Inflammatory macrophage treated with lipopolysaccharide for 1 hour (primary cell): ENCODE measurements around the gene ARL2.

Experiments
- DNase-seq, 2 donors: peaks; one replicate each; pipeline ENCODE4 v3.0.0-alpha.2; 2020 to 2022

ARL2 gene

GRCh38 chr11:65051398-65051858, 37.5 kb downstream of the ARL2 start:
- DNase-seq: no peak

DNA sequence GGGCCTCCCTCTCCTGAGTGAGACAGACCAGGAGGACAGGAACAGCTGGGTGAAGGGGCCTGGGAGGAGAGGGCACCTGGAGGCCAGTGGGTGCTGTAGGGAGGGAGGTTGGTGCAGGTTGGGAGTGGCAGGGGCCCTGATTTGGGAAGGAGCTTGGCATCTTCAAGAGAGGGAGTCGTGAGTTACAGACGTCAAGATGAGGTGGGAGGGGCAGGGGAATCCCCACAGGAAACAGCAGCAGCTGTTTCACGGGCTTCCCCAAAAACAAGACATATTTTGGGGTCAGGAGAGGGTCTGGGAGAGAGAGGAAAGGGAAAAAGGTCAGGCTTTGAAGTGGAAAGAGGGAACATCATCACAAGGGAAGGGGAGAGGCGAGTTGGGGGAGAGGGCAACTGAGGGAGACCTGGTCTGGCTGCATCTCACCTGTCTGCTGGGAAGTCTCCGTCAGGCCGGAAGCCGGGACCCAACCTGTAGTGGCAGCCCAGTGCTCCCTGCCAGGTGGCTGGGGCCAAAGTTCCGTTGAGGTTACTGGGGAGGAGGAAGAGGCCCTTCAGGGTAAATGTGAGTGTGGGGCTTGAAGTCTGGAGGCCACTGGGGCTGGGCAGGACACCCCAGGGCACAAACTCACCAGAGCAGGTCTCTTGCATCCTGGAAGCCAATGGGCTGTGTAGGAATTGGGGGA, 40.0 kb downstream of the ARL2 start:
- peak; percentile 23 to 27 for DNase-seq

- DNase-seq: no peak
Measured at GRCh38 chr11:65055538-65055937, 41.6 kb downstream of the ARL2 start.

DNA sequence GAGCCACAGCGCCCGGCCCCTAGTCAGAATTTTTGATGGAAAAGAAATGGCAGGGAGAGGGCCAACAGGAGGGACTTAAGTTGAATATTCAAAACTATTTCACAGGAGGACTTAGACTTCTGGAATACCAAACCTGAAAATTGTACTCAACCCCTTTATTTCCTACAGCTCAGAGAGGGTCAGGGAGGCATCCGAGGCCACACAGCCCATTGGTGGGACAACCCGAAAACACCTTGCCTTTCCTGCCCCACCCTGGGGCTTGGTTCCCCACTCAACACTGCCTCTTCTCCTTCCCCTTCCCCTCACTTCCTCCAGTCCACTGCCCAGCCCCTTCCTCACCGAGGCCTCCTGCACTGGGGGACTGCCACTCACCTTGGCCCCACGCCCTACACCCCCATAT, 43.0 kb downstream of the ARL2 start:
- no peak for DNase-seq

- DNase-seq: no peak
Measured at GRCh38 chr11:65057526-65057925, 43.6 kb downstream of the ARL2 start.

GRCh38 chr11:65058012-65058411, 44.1 kb downstream of the ARL2 start:
- no peak for DNase-seq

DNA sequence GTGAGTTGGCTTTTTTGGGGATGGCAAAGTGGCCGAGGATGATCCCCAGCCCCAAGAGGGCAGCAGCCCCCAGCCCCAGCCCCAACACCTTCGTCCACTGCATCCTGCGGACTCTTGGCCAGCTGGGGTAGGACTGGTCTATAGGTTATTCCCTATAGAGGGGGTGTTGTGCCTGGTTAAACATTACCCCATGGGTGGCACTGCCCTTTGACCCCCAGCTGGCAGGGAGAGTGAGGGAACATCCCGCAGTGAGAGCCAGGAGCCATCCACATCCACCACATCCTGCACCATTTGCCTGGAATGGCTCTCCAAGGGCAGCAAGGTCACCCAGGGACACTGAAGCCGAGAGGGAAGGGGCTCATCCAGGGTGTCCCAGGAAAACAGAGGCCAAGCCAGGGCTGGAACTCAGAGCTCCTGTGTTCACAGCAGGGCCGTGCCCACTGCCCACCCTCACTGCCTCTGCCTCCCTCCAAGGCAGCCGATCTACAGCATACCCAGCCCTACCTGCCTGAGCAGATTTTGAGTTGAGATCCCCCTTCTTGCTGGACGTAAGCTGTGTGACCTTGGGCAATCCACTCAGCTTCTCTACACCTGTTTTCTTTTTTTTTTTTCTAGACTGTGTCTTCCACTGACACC, 44.6 kb downstream of the ARL2 start, which contains the start of gene NAALADL1:
Gene NAALADL1, minus strand, starts transcription at position 135 of the 636 bp plus-strand sequence. Its CDS starts 32 bp downstream, at position 103.
- DNase-seq: no peak

GRCh38 chr11:65059523-65059922, 45.6 kb downstream of the ARL2 start:
- no peak for DNase-seq

DNA sequence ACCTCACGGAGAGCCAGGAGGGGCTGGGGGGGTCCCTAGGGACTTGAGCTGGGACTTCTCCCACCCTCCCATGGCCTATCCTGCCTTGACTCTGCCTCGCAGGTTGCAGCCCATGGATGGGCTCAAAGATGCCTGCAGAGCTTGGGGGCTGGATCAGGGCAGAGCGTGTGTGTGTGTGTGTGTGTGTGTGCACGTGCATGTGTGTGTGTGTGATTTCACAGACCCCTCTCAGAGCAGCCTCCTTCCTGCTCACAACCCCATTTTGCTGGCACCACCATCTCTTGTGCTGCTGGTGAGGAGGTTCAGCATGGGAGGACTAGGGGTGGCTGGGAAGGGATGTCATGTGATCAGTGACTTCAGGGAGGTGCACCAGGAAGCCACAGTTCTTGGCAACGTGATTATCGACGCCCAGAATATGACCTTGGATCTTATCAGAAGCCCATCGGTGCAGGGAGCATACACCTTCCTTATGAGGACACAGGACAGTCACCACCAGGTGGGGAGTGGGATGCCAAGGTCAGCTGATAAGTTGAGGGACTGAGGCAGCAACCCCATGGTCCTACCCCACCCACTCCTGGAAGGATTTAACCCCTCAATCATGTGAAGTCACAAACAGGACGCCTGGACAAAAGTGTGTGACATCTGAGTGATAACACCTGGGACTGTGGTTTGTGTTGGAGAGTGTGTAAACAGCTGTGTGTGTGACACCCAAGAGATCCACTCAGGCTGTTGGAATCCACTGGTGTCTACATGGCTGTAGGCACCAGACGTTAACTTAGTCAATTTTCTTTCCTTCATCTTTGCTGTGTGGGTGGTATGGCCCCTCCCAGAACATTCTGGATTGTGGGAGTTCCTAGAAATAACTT, 46.2 kb downstream of the ARL2 start:
- no peak for DNase-seq

DNA sequence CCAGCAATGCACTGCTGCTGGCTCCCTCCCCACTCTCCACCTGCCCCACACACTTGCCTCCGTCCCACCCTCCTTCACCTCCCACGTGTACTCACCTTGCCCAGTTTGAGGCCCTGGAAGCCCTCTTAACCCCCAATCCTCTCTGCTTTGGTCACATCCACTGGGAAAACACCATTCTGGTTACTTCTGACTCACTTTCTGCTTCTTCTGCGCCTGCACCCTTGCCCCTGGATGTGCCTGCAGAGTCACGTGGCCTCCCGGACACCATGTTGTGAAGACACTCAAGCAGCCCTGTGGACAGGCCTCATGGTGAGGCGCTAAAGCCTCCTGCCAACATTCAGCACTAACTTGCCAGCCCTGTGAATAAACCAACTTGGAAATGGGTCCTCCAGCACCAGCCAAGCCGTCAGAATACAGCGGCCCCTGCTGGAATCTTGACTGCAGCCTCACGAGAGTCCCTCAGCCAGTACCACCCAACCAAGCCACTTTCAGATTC, 47.0 kb downstream of the ARL2 start:
- DNase-seq: no peak

DNA sequence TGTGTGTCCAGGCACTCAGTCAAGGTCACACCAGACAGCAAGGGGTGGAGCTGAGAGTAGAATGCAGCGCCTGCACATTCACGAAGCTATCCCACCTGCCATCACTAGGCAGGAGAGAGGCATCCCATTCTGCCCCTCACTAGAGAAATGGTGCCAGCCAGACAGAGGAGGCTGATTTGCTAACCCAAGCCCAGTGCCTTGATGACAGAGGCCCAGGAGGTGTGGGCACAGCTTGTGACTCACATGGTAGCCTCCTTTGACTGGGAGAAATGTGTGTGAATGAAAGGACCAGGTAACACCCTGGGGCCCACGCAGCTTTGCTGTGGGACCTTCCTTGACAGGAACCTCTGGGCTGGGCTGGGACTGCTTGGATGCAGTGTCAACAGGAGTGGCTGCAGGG, 49.6 kb downstream of the ARL2 start:
- no peak for DNase-seq

DNA sequence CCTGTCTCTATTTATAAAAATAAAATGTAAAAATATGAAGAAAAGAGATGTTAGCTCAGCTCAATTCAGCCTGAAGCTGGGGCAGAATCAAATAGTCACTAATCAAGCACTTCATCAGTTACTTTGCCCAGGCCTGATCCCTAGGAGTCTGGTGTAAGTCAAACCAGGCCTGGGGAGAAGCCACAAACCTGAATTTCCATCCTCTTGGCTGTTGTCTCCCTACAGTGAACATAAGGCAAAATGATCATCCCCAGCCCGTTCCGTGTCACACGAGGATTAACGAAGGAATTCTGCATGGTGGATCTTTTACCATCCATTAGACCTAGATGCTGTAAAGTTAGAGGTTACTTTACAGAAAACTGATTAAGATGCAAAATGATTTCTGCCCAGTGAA, 50.9 kb downstream of the ARL2 start:
- no peak for DNase-seq

GRCh38 chr11:65065851-65066250, 51.9 kb downstream of the ARL2 start:
- DNase-seq: peak in 1 of 2 donors; percentile 51

GRCh38 chr11:65066315-65066714, 52.4 kb downstream of the ARL2 start:
- DNase-seq: no peak

- DNase-seq: no peak
Measured at GRCh38 chr11:65066805-65067291, 52.9 kb downstream of the ARL2 start.

GRCh38 chr11:65067446-65067845, 53.5 kb downstream of the ARL2 start:
- DNase-seq: no peak

GRCh38 chr11:65069217-65069616, 55.3 kb downstream of the ARL2 start:
- DNase-seq: peak in 1 of 2 donors; percentile 50
